Duodenal mucosa (tissue), 2 donors: Measurements from ENCODE around the gene LHX3.
"Not testable (repeated sequence)": the region's sequence is repeated elsewhere in the genome, so short reads cannot be mapped to it uniquely, and the experiment has no call there.

Experiments used
- H3K27ac ChIP-seq: one replicate; pipeline ENCODE4 v1.7.0; 2013; ENCODE audit warnings: low read depth, low read length
- H3K27me3 ChIP-seq, 2 donors: one replicate each; pipeline ENCODE4 v1.7.0; 2013; ENCODE audit warnings: low read length in 2 of 2, control low read depth in 1 of 2; ENCODE audit not compliant: insufficient read depth in 2 of 2, control insufficient read depth in 1 of 2
- H3K36me3 ChIP-seq, 2 donors: one replicate each; pipeline ENCODE4 v1.7.0; 2013; ENCODE audit warnings: low read length in 2 of 2, control low read depth in 1 of 2; ENCODE audit not compliant: insufficient read depth in 2 of 2, control insufficient read depth in 1 of 2
- H3K4me1 ChIP-seq, 2 donors: one replicate each; pipeline ENCODE4 v1.7.0; 2013; ENCODE audit warnings: low read length in 2 of 2, control low read depth in 1 of 2; ENCODE audit not compliant: insufficient read depth in 2 of 2, control insufficient read depth in 1 of 2
- H3K4me3 ChIP-seq, 2 donors: one replicate each; pipeline ENCODE4 v1.7.0; 2013; ENCODE audit warnings: low read length in 2 of 2, low read depth in 1 of 2
- H3K9ac ChIP-seq, 2 donors: one replicate each; pipeline ENCODE4 v1.7.0; 2013; ENCODE audit warnings: low read length in 2 of 2, low read depth in 1 of 2
- H3K9me3 ChIP-seq, 2 donors: one replicate each; pipeline ENCODE4 v1.7.0; 2013; ENCODE audit warnings: low read length in 2 of 2, control low read depth in 1 of 2; ENCODE audit not compliant: control insufficient read depth in 1 of 2

Gene LHX3

GRCh38 chr9:136241542-136241941 is 36.6 kb upstream of the LHX3 start:
- Histone ChIP-seq H3K27me3 (no peaks in the 10 kb centered on the region), H3K9ac (no peak overlapping the region), H3K4me3 (no peak overlapping the region), H3K27ac (no peak overlapping the region), H3K9me3 (no peaks in the 10 kb centered on the region), H3K36me3 (peaks cover 0 to 5% of the 10 kb centered on the region in 2 donors), H3K4me1 (peaks cover 12 to 40% of the 10 kb centered on the region in 2 donors)

- Histone ChIP-seq H3K27ac (no peak overlapping the region), H3K36me3 (peaks cover 0 to 8% of the 10 kb centered on the region in 2 donors), H3K4me3 (no peak overlapping the region), H3K9me3 (no peaks in the 10 kb centered on the region), H3K9ac (no peak overlapping the region), H3K4me1 (peaks cover 12 to 40% of the 10 kb centered on the region in 2 donors), H3K27me3 (no peaks in the 10 kb centered on the region)
These were observed 36.0 kb upstream of the LHX3 start for GRCh38 chr9:136240941-136241340.

DNA sequence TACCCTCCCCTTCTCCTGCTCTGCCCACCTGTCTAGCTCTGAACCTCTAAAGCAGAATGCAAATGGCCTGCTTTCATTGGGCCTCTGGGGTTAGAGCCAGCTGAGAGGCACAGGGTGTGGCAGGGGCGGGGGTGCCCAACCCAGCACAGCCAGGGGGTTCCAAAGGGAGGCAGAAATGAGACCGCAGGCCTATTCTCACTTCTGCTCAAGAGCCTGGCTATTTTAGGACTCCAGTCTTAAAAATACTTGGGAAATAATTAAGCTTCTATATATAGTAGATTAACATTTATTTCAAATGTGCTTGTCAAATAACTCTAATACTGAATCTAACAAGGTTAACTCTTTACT is 35.0 kb upstream of the LHX3 start:
- Histone ChIP-seq H3K4me3 (no peak overlapping the region), H3K9ac (no peak overlapping the region), H3K9me3 (no peaks in the 10 kb centered on the region), H3K27ac (no peak overlapping the region), H3K36me3 (peaks cover 0 to 18% of the 10 kb centered on the region in 2 donors), H3K27me3 (no peaks in the 10 kb centered on the region), H3K4me1 (peaks cover 11 to 39% of the 10 kb centered on the region in 2 donors)

DNA sequence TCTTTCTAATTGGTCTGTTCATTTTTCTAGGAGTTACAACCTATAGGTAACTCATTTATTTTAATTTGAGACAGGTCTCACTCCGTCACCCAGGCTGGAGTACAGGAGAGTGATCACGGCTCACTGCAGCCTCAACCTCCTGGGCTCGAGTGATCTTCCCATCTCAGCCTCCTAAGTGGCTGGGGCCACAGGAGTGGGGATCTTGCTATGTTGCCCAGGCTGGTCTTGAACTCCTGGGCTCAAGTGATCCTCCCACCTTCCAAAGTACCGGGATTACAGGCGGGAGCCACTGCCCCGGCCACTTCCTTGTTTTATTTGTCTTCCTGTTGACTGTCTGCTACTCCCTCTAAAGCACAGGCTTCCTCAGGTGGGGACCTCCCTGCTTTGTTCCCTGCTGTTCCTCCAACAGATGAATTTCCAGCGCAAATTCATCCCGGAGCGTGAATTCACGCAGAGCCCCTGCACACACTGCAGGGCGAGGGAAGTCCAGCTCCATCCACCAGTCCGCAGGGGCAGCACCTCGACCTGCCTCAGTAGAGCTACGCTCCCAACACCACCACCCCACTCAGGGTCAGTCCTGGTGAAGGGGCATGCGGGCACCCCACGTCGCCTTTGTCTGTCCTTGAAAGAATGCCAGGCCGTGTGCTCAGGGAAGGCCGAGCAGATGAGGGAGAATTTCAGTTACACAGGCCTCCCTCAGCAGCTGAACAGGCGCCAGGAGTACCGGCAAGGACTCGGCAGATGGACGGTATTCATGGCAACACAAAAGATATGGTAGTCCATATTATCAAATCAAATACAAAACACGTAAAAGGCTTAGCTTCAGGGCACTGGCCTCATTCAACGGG is 34.4 kb upstream of the LHX3 start:
- no peaks in the 10 kb centered on the region for H3K27me3 ChIP-seq
- no peak overlapping the region for H3K9ac ChIP-seq
- peaks cover 5 to 33% of the 10 kb centered on the region in 2 donors for H3K4me1 ChIP-seq
- H3K4me3 ChIP-seq: no peak overlapping the region
- H3K9me3 ChIP-seq: no peaks in the 10 kb centered on the region
- H3K27ac ChIP-seq: no peak overlapping the region
- H3K36me3 ChIP-seq: peaks cover 0 to 19% of the 10 kb centered on the region in 2 donors

GRCh38 chr9:136238342-136238732 is 33.4 kb upstream of the LHX3 start:
- no peak overlapping the region for H3K4me3 ChIP-seq
- H3K9ac ChIP-seq: no peak overlapping the region
- H3K36me3 ChIP-seq: peaks cover 0 to 19% of the 10 kb centered on the region in 2 donors
- H3K27me3 ChIP-seq: no peaks in the 10 kb centered on the region
- no peak overlapping the region for H3K27ac ChIP-seq
- peaks cover 0 to 24% of the 10 kb centered on the region in 2 donors for H3K4me1 ChIP-seq
- no peaks in the 10 kb centered on the region for H3K9me3 ChIP-seq

DNA sequence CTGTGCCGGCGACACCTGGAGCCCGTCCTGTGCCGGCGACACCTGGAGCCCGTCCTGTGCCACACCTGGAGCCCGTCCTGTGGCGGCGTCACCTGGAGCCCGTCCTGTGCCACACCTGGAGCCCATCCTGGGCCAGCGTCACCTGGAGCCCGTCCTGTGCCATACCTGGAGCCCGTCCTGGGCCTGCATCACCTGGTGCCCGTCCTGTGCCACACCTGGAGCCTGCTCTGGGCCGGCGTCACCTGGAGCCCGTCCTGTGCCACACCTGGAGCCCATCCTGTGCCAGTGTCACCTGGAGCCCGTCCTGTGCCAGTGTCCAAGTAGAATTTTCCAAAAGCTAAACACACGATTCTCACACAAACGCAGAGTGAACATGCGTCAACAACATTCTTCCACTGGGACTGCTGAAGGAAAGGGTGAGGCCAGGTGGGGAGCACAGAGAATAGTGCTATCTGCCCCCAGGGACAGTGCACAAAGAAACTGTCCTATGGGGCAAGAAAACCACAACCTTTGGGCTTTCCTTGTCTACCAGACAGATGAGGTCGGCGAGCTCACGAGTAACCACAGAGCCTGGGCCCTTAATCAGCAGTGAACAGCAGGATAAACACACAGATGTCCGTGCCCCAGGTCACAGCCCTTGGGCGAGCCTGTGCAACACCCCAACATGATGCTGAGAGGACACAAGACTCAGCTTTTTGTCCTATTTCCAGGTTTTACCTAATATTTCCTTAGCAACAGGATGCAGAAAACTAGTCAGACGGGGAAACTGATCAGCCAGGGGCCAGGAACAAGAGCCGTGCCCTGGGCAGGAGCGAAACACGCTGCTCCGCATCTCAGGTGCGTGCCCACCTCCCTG is 32.8 kb upstream of the LHX3 start:
- H3K4me1 ChIP-seq: peaks cover 0 to 20% of the 10 kb centered on the region in 2 donors
- H3K4me3 ChIP-seq: no peak overlapping the region
- no peaks in the 10 kb centered on the region for H3K9me3 ChIP-seq
- no peaks in the 10 kb centered on the region for H3K27me3 ChIP-seq
- H3K9ac ChIP-seq: no peak overlapping the region
- no peak overlapping the region for H3K27ac ChIP-seq
- H3K36me3 ChIP-seq: peaks cover 0 to 19% of the 10 kb centered on the region in 2 donors

DNA sequence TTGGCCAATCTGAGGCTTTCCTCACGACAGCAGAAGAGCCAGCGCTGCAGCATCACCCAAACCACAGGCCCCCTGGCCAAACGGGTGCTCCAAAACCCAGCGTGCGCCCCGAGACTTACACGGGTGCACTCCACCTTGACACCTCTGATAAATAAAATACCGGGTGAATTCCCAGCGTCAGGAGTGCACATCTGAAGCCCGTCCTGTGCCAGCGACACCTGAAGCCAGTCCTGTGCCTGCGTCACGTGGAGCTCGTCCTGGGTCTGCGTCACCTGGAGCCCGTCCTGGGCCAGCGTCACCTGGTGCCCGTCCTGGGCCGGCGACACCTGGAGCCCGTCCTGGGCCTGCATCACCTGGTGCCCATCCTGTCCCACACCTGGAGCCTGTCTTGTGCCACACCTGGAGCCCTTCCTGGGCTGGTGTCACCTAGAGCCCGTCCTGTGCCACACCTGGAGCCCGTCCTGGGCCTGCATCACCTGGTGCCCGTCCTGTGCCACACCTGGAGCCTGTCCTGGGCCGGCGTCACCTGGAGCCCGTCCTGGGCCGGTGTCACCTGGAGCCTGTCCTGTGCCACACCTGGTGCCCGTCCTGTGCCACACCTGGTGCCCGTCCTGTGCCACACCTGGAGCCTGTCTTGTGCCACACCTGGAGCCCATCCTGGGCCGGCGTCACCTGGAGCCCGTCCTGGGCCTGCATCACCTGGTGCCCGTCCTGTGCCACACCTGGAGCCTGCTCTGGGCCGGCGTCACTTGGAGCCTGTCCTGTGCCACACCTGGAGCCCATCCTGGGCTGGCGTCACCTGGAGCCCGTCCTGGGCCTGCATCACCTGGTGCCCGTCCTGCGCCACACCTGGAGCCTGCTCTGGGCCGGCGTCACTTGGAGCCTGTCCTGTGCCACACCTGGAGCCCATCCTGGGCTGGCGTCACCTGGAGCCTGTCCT is 31.8 kb upstream of the LHX3 start:
- Histone ChIP-seq H3K36me3 (peaks cover 0 to 19% of the 10 kb centered on the region in 2 donors), H3K4me1 (peaks cover 0 to 20% of the 10 kb centered on the region in 2 donors)
- not testable (repeated sequence) for H3K27me3 ChIP-seq, H3K9ac ChIP-seq, H3K4me3 ChIP-seq, H3K9me3 ChIP-seq, H3K27ac ChIP-seq

- H3K4me3 ChIP-seq: no peak overlapping the region
- H3K36me3 ChIP-seq: peaks cover 0 to 19% of the 10 kb centered on the region in 2 donors
- H3K4me1 ChIP-seq: peaks cover 0 to 19% of the 10 kb centered on the region in 2 donors
- no peaks in the 10 kb centered on the region for H3K27me3 ChIP-seq
- no peaks in the 10 kb centered on the region for H3K9me3 ChIP-seq
- H3K27ac ChIP-seq: no peak overlapping the region
- no peak overlapping the region for H3K9ac ChIP-seq
These were observed 31.0 kb upstream of the LHX3 start for GRCh38 chr9:136235709-136236455.

DNA sequence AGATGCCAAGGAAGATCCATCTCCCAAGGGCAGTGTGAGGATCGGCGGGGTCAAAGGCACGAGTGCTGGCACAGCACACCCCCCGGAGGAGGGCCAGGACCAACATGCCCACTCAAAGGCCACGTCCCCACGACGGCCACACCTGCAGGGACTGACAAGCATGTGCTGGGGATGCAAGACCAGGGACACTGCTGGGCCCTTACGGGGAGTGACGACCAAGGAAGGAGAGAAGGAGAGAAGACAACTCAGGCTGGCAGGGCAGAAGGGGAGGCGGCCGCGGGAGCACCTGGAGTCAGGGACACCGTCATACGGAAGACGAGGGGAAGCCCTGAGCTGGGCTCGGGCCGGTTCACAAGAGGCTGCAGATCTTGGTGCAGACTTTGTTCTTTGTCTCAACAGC is 30.2 kb upstream of the LHX3 start:
- H3K27ac ChIP-seq: no peak overlapping the region
- H3K9ac ChIP-seq: no peak overlapping the region
- H3K36me3 ChIP-seq: peaks cover 0 to 19% of the 10 kb centered on the region in 2 donors
- H3K4me3 ChIP-seq: no peak overlapping the region
- H3K4me1 ChIP-seq: peaks cover 0 to 13% of the 10 kb centered on the region in 2 donors
- H3K9me3 ChIP-seq: no peaks in the 10 kb centered on the region
- no peaks in the 10 kb centered on the region for H3K27me3 ChIP-seq
